ENCODE data around the gene MAGI1.

Gene MAGI1

DNA sequence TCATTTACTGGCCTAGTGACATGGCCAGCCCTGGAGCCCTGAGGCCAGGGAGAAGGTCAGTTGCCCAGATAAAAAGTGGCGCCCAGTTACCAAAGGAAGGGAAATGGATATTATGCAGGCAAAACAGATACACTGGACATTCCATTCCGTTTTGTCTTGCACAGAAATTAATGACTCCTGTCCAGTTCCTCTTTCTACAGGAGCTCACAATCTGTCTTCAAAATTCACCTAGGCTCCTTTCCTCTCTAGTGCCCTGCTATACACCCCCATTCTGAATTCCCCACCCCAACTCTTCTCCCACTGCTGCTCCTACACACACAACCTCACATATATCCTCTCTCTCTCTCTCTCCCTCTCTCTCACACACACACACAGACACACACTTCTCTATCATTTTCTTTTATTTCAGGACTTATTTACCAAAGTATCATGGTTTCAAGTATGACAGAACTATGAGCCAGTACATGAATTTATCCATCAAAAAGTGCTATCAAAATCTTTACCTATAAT lies 229.0 kb downstream of the MAGI1 start:
- in situ Hi-C loops (cut with HindIII; ENCODE audit: low pct_unique_long_range_greater_than_20kb, low sequenced_read_pairs) = no loop called here
- DNase-seq (ENCODE audit: low read depth in 1 of 2, low spot score in 1 of 2) = no peak
- TF ChIP-seq JUND (IDR thresholded peaks at IDR 0.05; ENCODE audit: low read depth) = no peak

DNA sequence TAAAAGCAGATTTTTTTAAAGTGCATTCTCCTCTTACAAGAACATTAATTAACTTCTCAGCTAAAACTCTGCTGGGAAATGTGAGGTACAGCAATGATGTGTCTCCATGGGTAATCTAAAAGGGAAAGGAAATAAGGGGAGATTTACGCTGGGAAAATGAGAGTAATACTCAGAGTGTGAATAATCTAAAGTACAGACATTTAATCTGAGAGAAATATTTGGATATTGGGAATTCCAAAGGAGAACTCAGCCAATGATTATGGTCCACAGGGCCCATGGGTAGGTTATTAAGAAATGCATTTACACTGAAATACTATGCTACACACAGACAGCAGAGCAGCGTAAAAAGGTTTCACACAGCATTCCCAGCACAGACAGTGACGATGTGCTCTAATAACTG lies 229.9 kb downstream of the MAGI1 start:
- no peak for DNase-seq (ENCODE audit: low read depth in 1 of 2, low spot score in 1 of 2)
- in situ Hi-C loops (cut with HindIII; ENCODE audit: low pct_unique_long_range_greater_than_20kb, low sequenced_read_pairs) = no loop called here
- TF ChIP-seq JUND (IDR thresholded peaks at IDR 0.05; ENCODE audit: low read depth) = no peak

DNA sequence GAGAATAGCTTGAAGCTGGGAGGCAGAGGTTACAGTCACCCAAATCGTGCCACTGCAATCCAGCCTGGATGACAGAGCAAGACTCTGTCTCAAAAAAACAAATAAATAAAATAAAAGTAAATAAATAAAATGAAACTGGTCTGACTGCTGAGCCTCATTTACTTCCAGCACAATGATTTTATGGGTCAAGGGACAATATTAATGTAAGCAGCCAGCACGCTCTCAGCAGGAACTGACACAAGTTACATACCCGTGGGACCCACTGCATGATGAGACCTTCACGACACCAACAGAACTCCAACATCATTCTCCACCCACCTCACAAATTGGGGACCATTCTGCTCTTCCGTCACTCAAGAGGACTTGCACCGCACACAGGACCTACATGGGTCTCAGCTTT lies 230.3 kb downstream of the MAGI1 start:
- TF ChIP-seq JUND (IDR thresholded peaks at IDR 0.05; ENCODE audit: low read depth) = no peak
- peak in 1 of 2 experiments; percentile 53 for DNase-seq (ENCODE audit: low read depth in 1 of 2, low spot score in 1 of 2)

DNA sequence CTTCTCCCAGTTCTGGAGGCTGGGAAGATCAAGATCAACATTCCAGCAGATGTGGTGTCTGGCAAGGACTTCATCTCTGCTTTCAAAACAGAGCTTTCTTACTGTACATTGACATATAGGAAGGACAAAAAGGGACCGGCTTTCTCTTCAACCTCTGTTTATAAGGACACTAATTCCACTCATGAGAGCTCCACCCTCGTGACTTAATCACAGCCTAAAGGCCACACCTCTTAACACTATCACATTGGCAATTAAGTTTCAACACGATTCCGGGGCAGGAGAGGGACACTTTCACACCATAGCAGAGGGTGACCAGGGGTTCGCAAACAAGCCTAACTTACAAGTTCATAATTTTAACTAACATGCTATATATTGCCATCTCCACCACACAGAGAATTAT lies 231.5 kb downstream of the MAGI1 start:
- no peak for TF ChIP-seq JUND (IDR thresholded peaks at IDR 0.05; ENCODE audit: low read depth)
- in situ Hi-C loops (cut with HindIII; ENCODE audit: low pct_unique_long_range_greater_than_20kb, low sequenced_read_pairs) = no loop called here
- DNase-seq (ENCODE audit: low read depth in 1 of 2, low spot score in 1 of 2) = no peak

More for the DNA sequence above, 230.3 kb downstream of the MAGI1 start:
- in situ Hi-C loops (cut with HindIII; ENCODE audit: low pct_unique_long_range_greater_than_20kb, low sequenced_read_pairs) = no loop called here

DNA sequence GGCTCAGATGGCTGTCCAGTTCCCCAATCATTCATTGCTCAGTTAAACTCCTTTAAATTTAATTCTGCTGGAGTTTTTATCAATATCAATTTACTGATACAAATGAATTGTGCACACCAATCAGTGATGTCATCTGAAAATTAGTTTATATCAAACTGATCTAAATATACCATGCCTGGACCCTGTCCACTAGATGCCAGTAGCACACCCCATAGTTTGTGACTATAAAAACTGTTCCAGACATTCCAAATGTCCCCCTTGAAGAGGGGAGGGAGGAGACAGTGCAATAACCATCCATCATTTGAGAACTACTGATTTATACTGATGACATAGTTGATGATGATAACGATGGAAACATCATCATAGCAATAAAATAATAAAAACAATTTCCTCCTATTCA lies 232.1 kb downstream of the MAGI1 start:
- in situ Hi-C loops (cut with HindIII; ENCODE audit: low pct_unique_long_range_greater_than_20kb, low sequenced_read_pairs) = no loop called here
- DNase-seq (ENCODE audit: low read depth in 1 of 2, low spot score in 1 of 2) = no peak
- no peak for TF ChIP-seq JUND (IDR thresholded peaks at IDR 0.05; ENCODE audit: low read depth)

DNA sequence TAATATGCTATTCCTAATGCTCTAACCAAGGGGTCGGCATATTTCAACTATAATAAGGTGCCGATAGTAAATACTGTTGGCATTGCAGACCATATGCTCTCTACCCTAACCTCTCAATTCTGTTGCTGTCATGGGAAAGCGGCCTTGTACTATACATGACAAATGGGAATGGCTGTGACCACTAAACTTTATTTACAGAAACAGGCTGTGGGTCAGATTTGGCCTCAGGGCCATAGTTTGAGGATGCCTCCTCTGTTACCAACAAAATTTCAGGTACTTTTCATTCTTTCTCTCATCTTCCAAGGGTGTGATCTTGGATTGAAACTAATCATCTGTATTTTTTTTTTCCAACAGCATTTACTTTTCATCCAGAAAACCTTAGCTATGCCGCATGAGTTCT lies 242.0 kb downstream of the MAGI1 start:
- DNase-seq (ENCODE audit: low read depth in 1 of 2, low spot score in 1 of 2) = no peak
- no peak for TF ChIP-seq JUND (IDR thresholded peaks at IDR 0.05; ENCODE audit: low read depth)
- in situ Hi-C loops (cut with HindIII; ENCODE audit: low pct_unique_long_range_greater_than_20kb, low sequenced_read_pairs) = no loop called here

DNA sequence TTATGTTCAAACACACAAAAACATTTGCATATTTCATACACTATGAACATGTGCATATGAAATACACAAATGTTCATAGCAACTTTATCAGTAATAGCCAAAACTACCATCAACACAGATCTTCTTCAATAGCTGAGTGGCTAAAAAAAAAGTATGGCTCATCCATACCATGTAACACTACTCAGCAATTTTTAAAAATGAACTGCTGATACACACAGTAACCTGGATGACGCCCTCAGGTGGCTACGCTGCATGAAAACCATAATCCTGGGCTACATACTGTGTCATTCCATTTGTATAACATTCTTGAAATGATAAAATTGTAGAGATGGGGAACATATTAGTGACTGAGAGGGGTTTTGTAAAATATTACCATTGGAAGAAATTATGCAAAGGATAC lies 243.6 kb downstream of the MAGI1 start:
- no peak for DNase-seq (ENCODE audit: low read depth in 1 of 2, low spot score in 1 of 2)
- in situ Hi-C loops (cut with HindIII; ENCODE audit: low pct_unique_long_range_greater_than_20kb, low sequenced_read_pairs) = no loop called here
- TF ChIP-seq JUND (IDR thresholded peaks at IDR 0.05; ENCODE audit: low read depth) = no peak

DNA sequence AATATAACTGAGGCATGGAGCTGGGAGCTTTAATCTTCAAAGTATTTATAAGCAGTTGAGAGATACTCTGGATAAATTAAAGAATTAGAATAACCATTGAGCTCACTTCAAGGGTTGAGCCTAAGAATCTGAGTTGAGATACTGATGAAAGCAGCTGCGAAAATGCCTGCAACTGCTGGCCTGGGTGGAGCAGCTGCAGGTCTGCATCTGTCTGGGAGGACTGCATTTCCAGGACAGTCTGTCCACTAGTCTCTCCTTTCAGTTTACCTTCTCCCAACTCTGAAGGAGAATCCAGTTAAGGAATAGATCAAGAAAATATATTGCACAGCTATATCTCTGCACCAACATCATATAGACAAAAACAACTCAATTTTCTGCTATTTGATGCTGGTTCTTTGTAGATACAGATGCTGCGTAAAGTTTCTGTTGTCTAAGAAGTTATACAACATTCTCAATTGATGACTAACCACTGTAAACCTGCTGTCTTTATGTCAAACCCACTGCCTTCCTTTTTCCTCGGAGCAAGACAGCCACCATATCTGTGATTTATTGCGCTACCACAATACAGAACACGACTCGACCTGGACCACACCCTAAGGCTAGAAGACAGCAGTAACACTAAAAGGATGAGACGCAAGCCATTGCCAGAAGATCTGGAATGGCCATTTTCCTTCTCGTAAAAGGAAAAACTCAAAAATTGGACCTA lies 245.1 kb downstream of the MAGI1 start:
- DNase-seq (ENCODE audit: low read depth in 1 of 2, low spot score in 1 of 2) = no peak
- TF ChIP-seq JUND (IDR thresholded peaks at IDR 0.05; ENCODE audit: low read depth) = no peak
- in situ Hi-C loops (cut with HindIII; ENCODE audit: low pct_unique_long_range_greater_than_20kb, low sequenced_read_pairs) = no loop called here

DNA sequence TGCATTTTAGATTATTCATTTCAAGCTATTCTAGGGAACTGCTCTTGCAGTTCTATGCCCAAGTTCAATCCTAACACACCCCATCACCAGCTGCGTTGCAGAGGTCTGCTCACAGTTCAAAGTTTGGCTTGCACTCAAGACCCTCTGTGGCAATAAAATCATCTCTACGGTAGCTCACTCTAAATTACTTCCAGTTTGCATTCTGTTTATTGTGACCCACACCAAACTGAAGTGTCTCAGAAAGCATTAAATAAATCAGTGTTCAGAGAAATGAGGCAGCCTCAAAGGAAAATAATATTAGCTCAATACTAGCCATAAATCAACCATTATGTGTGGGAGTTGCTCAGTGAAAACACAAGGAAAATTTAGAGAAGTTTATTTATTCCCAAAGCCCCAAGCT lies 250.3 kb downstream of the MAGI1 start:
- in situ Hi-C loops (cut with HindIII; ENCODE audit: low pct_unique_long_range_greater_than_20kb, low sequenced_read_pairs) = no loop called here
- no peak for TF ChIP-seq JUND (IDR thresholded peaks at IDR 0.05; ENCODE audit: low read depth)
- DNase-seq (ENCODE audit: low read depth in 1 of 2, low spot score in 1 of 2) = no peak

DNA sequence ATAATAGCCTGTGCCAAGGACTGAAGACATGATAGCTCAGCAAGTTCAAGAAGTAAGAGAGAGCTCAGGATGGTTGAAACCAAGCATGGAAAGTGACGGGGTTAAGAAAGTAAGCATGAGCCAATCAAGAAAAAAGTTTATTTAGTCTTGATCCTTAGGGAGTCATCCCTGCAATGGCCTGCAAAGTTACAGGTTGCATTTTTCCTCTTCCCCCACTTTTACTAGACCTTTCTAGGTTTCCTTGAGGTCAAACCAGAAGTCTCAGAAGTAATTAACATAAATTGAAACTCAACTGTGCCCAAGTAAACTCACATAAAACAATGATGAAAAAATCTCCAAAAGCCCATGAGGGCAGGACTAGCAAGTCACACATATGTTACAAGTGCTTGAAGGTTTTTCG lies 250.9 kb downstream of the MAGI1 start:
- no peak for DNase-seq (ENCODE audit: low read depth in 1 of 2, low spot score in 1 of 2)
- in situ Hi-C loops (cut with HindIII; ENCODE audit: low pct_unique_long_range_greater_than_20kb, low sequenced_read_pairs) = no loop called here
- no peak for TF ChIP-seq JUND (IDR thresholded peaks at IDR 0.05; ENCODE audit: low read depth)

DNA sequence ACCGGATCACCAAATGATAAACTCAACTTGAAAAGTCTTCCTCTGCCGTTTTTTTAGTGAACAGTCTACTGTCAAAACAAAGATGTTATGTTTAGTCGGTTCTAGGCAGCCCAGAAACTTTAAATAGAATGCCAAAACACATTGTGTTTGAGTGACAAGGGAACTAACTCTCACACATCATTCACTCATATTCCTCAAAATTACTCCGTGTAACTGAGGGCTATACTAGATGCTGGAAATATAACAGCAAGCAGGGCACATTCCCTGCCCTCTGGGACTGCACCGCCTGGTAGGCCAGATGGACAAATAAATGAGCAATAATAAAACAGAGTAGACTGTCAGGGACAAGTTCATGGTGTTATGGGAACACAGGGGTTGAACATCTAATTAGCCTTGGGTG lies 251.4 kb downstream of the MAGI1 start:
- in situ Hi-C loops (cut with HindIII; ENCODE audit: low pct_unique_long_range_greater_than_20kb, low sequenced_read_pairs) = no loop called here
- TF ChIP-seq JUND (IDR thresholded peaks at IDR 0.05; ENCODE audit: low read depth) = no peak
- no peak for DNase-seq (ENCODE audit: low read depth in 1 of 2, low spot score in 1 of 2)

DNA sequence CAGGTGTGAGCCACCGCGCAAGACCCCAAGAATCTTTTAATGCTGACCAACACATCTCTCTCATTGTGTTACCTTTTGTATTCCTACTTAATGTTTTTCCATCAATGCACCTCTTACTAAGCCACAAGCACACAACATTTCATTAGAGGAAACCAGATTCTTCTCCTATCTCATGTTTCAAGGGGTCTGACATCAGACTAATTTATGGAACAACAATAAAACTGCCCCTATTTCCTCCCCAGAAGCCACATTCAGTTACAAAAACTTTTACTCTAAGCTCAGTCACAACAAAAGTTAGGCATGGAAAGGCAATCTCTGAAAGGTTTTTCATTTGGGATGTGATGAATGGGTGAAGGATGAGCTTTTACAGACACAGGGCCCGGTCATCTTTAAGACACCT lies 251.8 kb downstream of the MAGI1 start:
- in situ Hi-C loops (cut with HindIII; ENCODE audit: low pct_unique_long_range_greater_than_20kb, low sequenced_read_pairs) = no loop called here
- TF ChIP-seq JUND (IDR thresholded peaks at IDR 0.05; ENCODE audit: low read depth) = no peak
- DNase-seq (ENCODE audit: low read depth in 1 of 2, low spot score in 1 of 2) = no peak

DNA sequence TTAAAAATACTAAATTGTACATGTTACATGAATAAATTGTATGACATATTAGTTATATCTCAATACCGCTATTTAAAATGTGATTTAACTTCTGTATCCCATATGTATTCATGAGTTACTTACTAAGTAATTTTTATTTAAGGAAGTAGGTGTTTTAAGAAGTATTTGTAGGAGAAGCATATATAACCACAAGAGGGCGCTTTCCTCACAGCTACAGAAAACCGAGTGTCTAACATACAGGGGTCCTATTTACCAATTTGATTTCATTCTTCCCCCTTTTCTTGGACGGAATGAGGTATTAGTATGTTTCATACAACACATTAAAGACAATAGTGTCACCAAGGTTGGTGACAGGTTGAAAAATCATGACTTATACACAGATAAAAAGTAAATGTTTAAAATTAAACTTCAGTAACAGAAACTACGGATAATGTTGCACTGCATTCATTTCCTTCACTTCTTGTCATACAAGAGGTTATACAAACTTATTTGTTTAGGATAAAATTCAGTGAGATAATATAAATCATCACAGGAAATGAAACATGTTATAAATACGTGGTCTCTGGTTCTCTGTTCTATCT lies 253.6 kb downstream of the MAGI1 start:
- no peak for TF ChIP-seq JUND (IDR thresholded peaks at IDR 0.05; ENCODE audit: low read depth)
- peak; percentile 7 to 42 for DNase-seq (ENCODE audit: low read depth in 1 of 2, low spot score in 1 of 2)
- in situ Hi-C loops (cut with HindIII; ENCODE audit: low pct_unique_long_range_greater_than_20kb, low sequenced_read_pairs) = no loop called here

DNA sequence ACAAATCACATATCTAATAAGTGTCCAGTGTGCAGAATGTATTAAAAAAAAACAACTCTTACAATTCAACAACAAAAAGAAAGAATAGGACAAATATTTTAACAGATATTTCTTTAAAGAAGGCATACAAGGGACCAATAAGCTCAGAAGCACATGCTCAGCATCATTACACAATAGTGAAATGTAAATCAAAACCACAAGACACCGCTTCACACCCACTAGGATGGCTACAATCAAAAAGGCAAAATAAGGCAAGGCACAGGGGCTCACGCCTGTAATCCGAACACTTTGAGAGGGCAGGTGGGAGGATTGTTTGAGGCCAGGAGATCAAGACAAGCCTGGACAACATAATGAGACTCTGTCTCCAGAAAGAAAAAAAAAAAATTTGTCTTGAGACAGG lies 255.6 kb downstream of the MAGI1 start:
- no peak for TF ChIP-seq JUND (IDR thresholded peaks at IDR 0.05; ENCODE audit: low read depth)
- in situ Hi-C loops (cut with HindIII; ENCODE audit: low pct_unique_long_range_greater_than_20kb, low sequenced_read_pairs) = no loop called here
- DNase-seq (ENCODE audit: low read depth in 1 of 2, low spot score in 1 of 2) = no peak
